DOHH2 (cell line): ENCODE measurements around the gene ILK.

Source experiments
- EZH2phosphoT487 ChIP-seq: fragments of 200-600 bp; sonication (generic); IDR thresholded peaks from 2 replicates; pipeline ENCODE4 v1.6.1; 2017; ENCODE audit warnings: borderline replicate concordance, mild to moderate bottlenecking, antibody characterized with exemption, low read length, moderate library complexity, mixed read lengths
- TF ChIP-seq, protein P1 (sequence below): fragments of 200-600 bp; sonication (generic); IDR thresholded peaks from one replicate; pipeline ENCODE4 v1.5.1; 2014; ENCODE audit warnings: antibody characterized with exemption, mild to moderate bottlenecking, low read depth, low read length; ENCODE audit not compliant: poor library complexity, severe bottlenecking

- TF ChIP-seq, protein P1, sequence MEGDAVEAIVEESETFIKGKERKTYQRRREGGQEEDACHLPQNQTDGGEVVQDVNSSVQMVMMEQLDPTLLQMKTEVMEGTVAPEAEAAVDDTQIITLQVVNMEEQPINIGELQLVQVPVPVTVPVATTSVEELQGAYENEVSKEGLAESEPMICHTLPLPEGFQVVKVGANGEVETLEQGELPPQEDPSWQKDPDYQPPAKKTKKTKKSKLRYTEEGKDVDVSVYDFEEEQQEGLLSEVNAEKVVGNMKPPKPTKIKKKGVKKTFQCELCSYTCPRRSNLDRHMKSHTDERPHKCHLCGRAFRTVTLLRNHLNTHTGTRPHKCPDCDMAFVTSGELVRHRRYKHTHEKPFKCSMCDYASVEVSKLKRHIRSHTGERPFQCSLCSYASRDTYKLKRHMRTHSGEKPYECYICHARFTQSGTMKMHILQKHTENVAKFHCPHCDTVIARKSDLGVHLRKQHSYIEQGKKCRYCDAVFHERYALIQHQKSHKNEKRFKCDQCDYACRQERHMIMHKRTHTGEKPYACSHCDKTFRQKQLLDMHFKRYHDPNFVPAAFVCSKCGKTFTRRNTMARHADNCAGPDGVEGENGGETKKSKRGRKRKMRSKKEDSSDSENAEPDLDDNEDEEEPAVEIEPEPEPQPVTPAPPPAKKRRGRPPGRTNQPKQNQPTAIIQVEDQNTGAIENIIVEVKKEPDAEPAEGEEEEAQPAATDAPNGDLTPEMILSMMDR, result no peak
- TF ChIP-seq EZH2phosphoT487, result no peak
These were observed 6.0 kb downstream of the ILK start for GRCh38 chr11:6609502-6610015.
